Measurements from ENCODE around the gene KCND2.

KCND2 gene

GRCh38 chr7:120586571-120586970 lies 313.6 kb downstream of the KCND2 start:
- TF ChIP-seq, protein P1, sequence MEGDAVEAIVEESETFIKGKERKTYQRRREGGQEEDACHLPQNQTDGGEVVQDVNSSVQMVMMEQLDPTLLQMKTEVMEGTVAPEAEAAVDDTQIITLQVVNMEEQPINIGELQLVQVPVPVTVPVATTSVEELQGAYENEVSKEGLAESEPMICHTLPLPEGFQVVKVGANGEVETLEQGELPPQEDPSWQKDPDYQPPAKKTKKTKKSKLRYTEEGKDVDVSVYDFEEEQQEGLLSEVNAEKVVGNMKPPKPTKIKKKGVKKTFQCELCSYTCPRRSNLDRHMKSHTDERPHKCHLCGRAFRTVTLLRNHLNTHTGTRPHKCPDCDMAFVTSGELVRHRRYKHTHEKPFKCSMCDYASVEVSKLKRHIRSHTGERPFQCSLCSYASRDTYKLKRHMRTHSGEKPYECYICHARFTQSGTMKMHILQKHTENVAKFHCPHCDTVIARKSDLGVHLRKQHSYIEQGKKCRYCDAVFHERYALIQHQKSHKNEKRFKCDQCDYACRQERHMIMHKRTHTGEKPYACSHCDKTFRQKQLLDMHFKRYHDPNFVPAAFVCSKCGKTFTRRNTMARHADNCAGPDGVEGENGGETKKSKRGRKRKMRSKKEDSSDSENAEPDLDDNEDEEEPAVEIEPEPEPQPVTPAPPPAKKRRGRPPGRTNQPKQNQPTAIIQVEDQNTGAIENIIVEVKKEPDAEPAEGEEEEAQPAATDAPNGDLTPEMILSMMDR (conservative IDR thresholded peaks at IDR 0.05; ENCODE audit: low read depth, low read length) = no peak
- DNase-seq (ENCODE audit: low read depth) = no peak

DNA sequence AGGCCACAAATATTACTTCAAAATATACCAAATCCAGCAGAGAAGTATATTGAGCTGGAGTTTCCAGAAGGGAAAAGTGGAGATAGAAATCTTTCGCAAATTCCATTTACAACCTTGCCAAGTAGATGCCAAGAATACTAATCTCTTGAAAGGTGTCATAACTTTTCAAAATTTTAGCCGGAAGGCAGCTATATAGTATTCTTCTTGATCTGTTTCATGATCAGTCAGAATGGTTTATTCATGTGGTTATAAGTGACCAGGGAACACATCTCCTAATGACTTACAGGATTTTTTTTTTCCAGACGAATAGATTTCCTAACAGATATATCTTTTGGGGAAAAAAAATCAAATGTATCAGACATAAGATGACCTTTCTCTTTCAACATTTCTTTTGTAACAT lies 314.3 kb downstream of the KCND2 start:
- TF ChIP-seq, protein P1 (conservative IDR thresholded peaks at IDR 0.05; ENCODE audit: low read depth, low read length) = no peak
- no peak overlapping the region for H3K4me3 ChIP-seq (ENCODE audit: low read length)
- DNase-seq (ENCODE audit: low read depth) = no peak

More at GRCh38 chr7:120586571-120586970, 313.6 kb downstream of the KCND2 start:
- no peak overlapping the region for H3K4me3 ChIP-seq (ENCODE audit: low read length)

DNA sequence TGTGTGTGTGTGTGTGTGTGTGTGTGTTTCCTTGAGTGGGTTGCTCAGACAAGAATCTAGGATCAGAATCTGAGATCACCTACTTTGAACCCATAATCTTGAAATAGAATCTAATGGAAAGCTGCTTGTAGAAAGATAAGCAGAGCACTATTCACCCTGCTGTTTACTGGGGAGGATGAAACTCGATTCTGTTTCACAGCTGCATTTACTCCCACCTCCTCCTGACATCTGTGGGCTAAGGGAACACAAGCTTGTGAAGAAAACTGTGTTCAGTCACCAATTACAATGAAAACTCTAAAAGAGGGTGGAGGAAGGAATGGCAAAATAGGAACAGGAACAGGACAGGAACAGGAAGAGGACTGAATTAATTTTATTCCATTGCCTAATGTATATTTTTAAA lies 315.4 kb downstream of the KCND2 start:
- DNase-seq (ENCODE audit: low read depth) = no peak

DNA sequence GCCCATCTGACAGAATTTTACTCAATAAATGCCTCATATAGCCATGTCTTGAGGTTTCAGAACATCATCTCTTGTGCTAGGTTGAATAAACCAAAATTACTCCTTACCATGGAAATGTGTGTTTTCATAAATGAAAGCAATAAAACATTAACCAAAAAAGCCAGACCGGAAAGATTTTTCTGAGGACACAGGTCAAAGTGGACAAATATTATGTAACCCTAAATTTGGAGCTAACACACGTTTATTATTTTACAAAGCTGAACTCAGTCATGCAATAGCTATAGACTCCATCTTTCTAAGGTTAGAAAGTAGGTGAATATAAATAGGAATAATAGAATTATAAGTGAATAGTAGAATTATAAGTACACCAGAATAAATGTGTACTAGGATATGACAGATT lies 315.9 kb downstream of the KCND2 start:
- no peak for DNase-seq (ENCODE audit: low read depth)
- TF ChIP-seq, protein P1 (conservative IDR thresholded peaks at IDR 0.05; ENCODE audit: low read depth, low read length) = no peak
- H3K4me3 ChIP-seq (ENCODE audit: low read length) = no peak overlapping the region

More for the DNA sequence above, 315.4 kb downstream of the KCND2 start:
- no peak overlapping the region for H3K4me3 ChIP-seq (ENCODE audit: low read length)
- TF ChIP-seq, protein P1 (conservative IDR thresholded peaks at IDR 0.05; ENCODE audit: low read depth, low read length) = no peak

DNA sequence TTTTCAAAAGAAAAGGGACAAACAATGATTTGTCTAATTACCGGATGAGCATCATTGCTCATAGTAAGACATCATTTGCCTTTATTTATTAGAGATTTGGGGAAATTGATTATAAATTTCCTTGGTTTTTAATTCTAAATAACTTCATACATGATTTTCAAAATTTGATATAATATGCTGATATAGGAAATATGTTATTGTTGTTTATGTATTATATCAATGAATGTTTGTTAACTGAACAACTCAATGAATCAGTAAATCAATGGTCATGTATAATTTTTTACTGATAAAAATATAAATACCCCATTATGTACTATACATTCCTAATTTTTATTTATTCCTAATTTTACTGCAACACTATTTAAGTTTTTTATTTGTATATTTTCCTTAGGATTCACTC lies 327.6 kb downstream of the KCND2 start:
- no peak overlapping the region for H3K4me3 ChIP-seq (ENCODE audit: low read length)
- DNase-seq (ENCODE audit: low read depth) = no peak
- TF ChIP-seq, protein P1 (conservative IDR thresholded peaks at IDR 0.05; ENCODE audit: low read depth, low read length) = no peak

DNA sequence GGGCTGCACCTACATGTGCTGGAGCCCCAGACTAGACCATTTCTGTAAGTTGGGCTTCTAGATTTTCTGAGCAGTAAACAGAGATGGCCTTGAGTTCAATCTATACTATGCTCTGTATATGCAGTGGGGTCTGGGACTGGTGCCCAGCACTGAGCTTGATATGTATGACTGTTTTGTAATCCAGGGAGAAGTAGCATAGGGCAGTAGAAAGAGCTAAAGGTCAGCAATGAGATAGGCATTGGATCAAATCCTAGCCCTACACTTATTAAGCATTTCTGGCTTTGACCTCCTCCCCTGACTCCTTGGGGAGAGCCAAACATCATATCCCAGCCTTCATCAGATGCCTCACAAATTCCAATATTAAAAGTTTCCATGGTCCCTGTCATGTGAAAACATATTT lies 330.4 kb downstream of the KCND2 start:
- no peak for DNase-seq (ENCODE audit: low read depth)
- TF ChIP-seq, protein P1 (conservative IDR thresholded peaks at IDR 0.05; ENCODE audit: low read depth, low read length) = no peak
- no peak overlapping the region for H3K4me3 ChIP-seq (ENCODE audit: low read length)

DNA sequence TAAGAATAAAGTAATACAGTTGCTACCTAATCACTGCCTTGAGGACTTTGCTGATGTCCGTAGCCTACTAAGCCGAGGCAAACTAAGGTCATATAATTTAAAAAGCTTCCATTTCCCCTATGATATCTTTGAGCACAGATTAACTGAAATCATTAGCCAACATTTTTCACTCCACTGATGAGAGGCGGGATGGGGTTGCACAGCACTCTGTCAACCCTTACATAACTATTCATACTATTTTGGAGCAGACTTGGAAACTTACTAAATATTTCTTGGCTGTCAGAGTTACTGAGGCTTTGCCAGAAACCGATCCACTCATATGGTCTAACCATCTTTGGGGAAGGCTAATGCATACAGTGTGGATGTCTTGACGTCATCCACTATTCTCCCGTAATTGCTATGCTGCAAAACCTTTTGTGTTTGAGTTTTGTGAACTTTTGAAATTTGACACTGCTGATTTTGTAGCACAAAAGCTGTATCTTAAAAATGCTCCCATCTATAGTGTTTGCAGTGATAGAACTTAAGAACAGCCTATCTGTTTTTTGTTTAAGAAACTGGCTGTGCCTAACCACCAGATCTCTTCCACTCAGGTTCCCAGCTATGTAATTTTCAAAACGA lies 336.3 kb downstream of the KCND2 start:
- TF ChIP-seq, protein P1 (conservative IDR thresholded peaks at IDR 0.05; ENCODE audit: low read depth, low read length) = no peak
- no peak for DNase-seq (ENCODE audit: low read depth)
- no peak overlapping the region for H3K4me3 ChIP-seq (ENCODE audit: low read length)
